ENCODE measurements around the gene PCDH9. TPM values are rescaled to one million over a fixed set of nuclear protein-coding genes. Genes with fewer than 3 reads are reported as not detected.

The PCDH9 gene
- total RNA-seq, 1 experiment from 2014 or later = 4.2 TPM

DNA sequence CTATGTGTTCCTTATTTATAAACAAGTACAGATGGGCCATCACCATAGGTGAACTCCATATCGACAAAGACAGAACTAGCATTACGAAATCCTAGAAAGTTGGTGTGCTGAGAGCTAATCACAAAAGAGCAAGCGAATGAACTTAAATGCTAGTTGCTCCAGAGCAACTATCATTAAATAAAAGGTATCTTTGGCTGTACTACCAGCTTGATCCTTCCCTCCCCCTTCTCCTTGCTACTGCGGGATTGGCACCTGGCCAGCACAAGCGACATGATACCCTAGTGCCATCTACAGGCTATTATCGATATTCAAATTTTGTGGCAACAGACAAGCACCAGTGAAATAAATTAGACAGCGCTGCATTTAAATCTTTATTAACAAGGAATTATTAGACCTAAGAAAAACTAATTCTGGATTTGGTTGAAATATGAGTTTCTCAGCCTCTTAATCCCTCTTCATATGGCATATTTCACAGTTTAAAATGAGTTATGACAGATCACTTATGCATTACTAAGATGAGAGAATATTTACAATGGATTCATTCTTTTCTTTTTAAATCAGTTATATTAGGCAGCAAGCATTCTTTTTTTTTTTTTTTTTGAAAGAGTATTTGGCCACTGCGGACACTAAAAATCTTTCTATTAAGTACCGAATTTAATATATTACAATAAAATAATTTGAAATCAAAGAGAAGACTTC lies 5.8 kb downstream of the PCDH9 start:
- Histone ChIP-seq H3K36me3 (ENCODE audit: control insufficient read depth, insufficient read depth, low read length) (no peaks in the 10 kb centered on the region), H3K4me3 (ENCODE audit: low read depth in 2 of 2, low read length in 2 of 2) (peak overlapping the region in 1 of 2 experiments; percentile 32; a peak in 2 of 4 replicates), H3K9me3 (ENCODE audit: control insufficient read depth, insufficient read depth, low read depth, low read length) (no peaks in the 10 kb centered on the region), H3K27me3 (ENCODE audit: control insufficient read depth, insufficient read depth, low read length) (no peaks in the 10 kb centered on the region), H3K27ac (ENCODE audit: low read length) (peak overlapping the region; percentile 29; the same call in 1 of the 2 replicates), H3K4me1 (ENCODE audit: control insufficient read depth, insufficient read depth, low read length) (peaks cover 4% of the 10 kb centered on the region; the same call in 1 of the 2 replicates)
- TF ChIP-seq, protein P1, sequence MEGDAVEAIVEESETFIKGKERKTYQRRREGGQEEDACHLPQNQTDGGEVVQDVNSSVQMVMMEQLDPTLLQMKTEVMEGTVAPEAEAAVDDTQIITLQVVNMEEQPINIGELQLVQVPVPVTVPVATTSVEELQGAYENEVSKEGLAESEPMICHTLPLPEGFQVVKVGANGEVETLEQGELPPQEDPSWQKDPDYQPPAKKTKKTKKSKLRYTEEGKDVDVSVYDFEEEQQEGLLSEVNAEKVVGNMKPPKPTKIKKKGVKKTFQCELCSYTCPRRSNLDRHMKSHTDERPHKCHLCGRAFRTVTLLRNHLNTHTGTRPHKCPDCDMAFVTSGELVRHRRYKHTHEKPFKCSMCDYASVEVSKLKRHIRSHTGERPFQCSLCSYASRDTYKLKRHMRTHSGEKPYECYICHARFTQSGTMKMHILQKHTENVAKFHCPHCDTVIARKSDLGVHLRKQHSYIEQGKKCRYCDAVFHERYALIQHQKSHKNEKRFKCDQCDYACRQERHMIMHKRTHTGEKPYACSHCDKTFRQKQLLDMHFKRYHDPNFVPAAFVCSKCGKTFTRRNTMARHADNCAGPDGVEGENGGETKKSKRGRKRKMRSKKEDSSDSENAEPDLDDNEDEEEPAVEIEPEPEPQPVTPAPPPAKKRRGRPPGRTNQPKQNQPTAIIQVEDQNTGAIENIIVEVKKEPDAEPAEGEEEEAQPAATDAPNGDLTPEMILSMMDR (IDR thresholded peaks at IDR 0.05) = peak; percentile 77
- TF ChIP-seq TCF7L2 (IDR thresholded peaks at IDR 0.05; ENCODE audit: low read depth, low read length) (no peak), POLR2AphosphoS5 (IDR thresholded peaks at IDR 0.05; ENCODE audit: low read depth, low read length) (peak; percentile 43; the same call in 1 of the 2 replicates), SIN3A (IDR thresholded peaks at IDR 0.05; ENCODE audit: borderline replicate concordance, insufficient read depth, low read depth, low read length) (no peak)
- TF ChIP-seq, protein P2, sequence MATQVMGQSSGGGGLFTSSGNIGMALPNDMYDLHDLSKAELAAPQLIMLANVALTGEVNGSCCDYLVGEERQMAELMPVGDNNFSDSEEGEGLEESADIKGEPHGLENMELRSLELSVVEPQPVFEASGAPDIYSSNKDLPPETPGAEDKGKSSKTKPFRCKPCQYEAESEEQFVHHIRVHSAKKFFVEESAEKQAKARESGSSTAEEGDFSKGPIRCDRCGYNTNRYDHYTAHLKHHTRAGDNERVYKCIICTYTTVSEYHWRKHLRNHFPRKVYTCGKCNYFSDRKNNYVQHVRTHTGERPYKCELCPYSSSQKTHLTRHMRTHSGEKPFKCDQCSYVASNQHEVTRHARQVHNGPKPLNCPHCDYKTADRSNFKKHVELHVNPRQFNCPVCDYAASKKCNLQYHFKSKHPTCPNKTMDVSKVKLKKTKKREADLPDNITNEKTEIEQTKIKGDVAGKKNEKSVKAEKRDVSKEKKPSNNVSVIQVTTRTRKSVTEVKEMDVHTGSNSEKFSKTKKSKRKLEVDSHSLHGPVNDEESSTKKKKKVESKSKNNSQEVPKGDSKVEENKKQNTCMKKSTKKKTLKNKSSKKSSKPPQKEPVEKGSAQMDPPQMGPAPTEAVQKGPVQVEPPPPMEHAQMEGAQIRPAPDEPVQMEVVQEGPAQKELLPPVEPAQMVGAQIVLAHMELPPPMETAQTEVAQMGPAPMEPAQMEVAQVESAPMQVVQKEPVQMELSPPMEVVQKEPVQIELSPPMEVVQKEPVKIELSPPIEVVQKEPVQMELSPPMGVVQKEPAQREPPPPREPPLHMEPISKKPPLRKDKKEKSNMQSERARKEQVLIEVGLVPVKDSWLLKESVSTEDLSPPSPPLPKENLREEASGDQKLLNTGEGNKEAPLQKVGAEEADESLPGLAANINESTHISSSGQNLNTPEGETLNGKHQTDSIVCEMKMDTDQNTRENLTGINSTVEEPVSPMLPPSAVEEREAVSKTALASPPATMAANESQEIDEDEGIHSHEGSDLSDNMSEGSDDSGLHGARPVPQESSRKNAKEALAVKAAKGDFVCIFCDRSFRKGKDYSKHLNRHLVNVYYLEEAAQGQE (IDR thresholded peaks at IDR 0.05; ENCODE audit: insufficient read depth in 1 of 2, low read depth in 2 of 2, low read length in 1 of 2) = no peak
- ATAC-seq = peak; percentile 66; the same call in 1 of the 2 replicates
- no peak for DNase-seq (ENCODE audit: low read depth, low spot score)
- in situ Hi-C loops (cut with HindIII; ENCODE audit: low pct_unique_long_range_greater_than_20kb, low sequenced_read_pairs) = no loop called here
- ChIA-PET POLR2A (no interaction called here), CTCF (interaction anchor here (1.0 kb wide), 1 partner anchor 8 kb away, joined by 3 read pairs; no protein-coding TSS in a partner anchor)
- intact Hi-C loops (cut with micrococcal nuclease; ENCODE audit: unreplicated experiment) = loop anchor here (10.0 kb wide), 2 partner anchors 229 to 539 kb away; no protein-coding TSS in a partner anchor
- BruUV-seq (replicated peaks) = no TSS peak

DNA sequence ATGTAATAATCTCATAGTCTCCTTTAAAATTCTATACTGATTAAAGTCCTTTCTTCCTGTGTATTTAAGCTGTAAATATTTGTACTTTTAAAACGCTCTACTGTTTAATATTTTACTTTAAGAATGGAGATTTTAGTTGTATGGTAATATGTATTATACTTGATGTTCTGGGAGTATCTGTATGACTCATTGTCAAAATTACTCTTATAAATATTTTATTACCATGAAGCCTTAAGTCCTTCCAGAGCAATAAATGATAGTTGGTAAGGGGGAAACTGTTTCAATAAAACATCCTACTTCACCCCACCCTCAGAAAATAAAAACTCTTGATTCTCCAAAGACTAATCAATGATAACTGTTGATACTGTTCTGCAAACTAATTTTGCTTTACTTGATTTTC lies 6.4 kb downstream of the PCDH9 start:
- in situ Hi-C loops (cut with HindIII; ENCODE audit: low pct_unique_long_range_greater_than_20kb, low sequenced_read_pairs) = no loop called here
- POLR2A ChIA-PET = no interaction called here
- BruUV-seq (replicated peaks) = no TSS peak
- Histone ChIP-seq H3K36me3 (ENCODE audit: control insufficient read depth, insufficient read depth, low read length) (no peaks in the 10 kb centered on the region), H3K9me3 (ENCODE audit: control insufficient read depth, insufficient read depth, low read depth, low read length) (no peaks in the 10 kb centered on the region), H3K27me3 (ENCODE audit: control insufficient read depth, insufficient read depth, low read length) (no peaks in the 10 kb centered on the region), H3K27ac (ENCODE audit: low read length) (peak overlapping the region; percentile 29; the same call in 1 of the 2 replicates), H3K4me1 (ENCODE audit: control insufficient read depth, insufficient read depth, low read length) (peaks cover 4% of the 10 kb centered on the region; the same call in 1 of the 2 replicates), H3K4me3 (ENCODE audit: low read depth in 2 of 2, low read length in 2 of 2) (peak overlapping the region in 1 of 2 experiments; percentile 32; a peak in 2 of 4 replicates)
- no peak for TF ChIP-seq POLR2AphosphoS5 (IDR thresholded peaks at IDR 0.05; ENCODE audit: low read depth, low read length)
- TF ChIP-seq, protein P2 (IDR thresholded peaks at IDR 0.05; ENCODE audit: insufficient read depth in 1 of 2, low read depth in 2 of 2, low read length in 1 of 2) = no peak
- TF ChIP-seq, protein P1 (IDR thresholded peaks at IDR 0.05) = no peak
- intact Hi-C loops (cut with micrococcal nuclease; ENCODE audit: unreplicated experiment) = loop anchor here (10.0 kb wide), 2 partner anchors 229 to 539 kb away; no protein-coding TSS in a partner anchor
- ATAC-seq (no peak), DNase-seq (ENCODE audit: low read depth, low spot score) (no peak)
- CTCF ChIA-PET = interaction anchor here (1.0 kb wide), 1 partner anchor 9 kb away, joined by 3 read pairs; no protein-coding TSS in a partner anchor
